ENCODE results near the gene HIRIP3.

HIRIP3 gene

DNA sequence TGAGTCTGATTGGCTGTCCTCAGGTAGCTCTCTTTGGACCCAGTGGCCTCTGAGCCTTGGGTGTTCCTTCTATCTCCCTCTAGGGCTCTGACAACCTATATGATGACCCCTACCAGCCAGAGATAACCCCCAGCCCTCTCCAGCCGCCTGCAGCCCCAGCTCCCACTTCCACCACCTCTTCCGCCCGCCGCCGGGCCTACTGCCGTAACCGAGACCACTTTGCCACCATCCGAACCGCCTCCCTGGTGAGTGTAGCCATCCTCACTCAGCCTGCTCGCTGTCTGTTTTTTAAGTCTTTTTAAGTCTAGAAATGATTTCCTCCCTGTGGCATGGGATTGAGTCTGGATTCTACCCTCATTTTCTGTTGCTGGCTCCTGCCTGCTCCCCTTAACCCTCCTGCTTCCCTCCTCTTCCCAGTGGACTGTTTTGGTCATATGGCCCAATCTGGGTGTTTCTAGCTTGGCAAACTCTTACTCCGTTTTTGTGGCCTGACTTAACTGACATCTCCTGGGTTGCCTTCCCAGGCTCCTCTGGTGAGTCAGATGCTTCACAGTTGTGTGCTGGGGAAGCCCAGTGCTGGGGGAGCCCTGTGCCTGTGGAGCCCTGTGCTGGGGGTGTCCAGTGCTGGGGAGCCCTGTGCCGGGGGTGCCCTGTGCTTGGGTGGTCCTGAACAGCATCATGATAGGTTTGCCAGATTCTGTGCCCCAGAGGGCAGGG, 11.8 kb downstream of the HIRIP3 start:
- peak; percentile 13 for DNase-seq (ENCODE audit: low read depth)

DNA sequence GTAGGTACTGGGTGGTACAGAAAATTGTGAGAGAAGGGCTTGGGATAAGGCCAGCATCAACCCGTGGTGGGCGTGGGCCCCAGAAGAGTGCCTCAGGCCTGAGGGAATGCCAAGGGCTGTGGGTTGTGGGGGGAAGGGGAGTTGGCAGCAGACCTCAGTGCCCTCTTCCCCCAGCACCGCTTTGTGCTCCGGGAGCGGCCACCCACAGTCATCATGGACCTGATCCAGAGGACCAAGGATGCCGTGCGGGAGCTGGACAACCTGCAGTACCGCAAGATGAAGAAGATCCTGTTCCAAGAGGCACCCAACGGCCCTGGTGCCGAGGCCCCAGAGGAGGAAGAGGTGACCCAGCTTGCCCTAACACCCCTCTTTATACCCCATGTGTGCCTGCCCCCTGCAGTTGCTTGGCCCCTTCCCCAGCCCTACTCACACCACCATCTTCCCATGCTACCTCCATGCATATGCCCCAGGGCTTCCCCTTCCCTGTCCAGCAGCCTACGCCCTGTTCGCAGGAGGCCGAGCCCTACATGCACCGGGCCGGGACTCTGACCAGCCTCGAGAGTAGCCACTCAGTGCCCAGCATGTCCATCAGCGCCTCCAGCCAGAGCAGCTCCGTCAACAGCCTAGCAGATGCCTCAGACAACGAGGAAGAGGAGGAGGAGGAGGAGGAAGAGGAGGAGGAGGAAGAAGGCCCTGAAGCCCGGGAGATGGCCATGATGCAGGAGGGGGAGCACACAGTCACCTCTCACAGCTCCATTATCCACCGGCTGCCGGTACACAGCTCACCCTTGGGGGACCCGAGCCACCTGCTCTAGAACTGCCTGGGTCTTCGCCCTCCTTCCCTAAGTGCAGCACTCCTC, 12.6 kb downstream of the HIRIP3 start:
- DNase-seq (ENCODE audit: low read depth), result no peak

DNA sequence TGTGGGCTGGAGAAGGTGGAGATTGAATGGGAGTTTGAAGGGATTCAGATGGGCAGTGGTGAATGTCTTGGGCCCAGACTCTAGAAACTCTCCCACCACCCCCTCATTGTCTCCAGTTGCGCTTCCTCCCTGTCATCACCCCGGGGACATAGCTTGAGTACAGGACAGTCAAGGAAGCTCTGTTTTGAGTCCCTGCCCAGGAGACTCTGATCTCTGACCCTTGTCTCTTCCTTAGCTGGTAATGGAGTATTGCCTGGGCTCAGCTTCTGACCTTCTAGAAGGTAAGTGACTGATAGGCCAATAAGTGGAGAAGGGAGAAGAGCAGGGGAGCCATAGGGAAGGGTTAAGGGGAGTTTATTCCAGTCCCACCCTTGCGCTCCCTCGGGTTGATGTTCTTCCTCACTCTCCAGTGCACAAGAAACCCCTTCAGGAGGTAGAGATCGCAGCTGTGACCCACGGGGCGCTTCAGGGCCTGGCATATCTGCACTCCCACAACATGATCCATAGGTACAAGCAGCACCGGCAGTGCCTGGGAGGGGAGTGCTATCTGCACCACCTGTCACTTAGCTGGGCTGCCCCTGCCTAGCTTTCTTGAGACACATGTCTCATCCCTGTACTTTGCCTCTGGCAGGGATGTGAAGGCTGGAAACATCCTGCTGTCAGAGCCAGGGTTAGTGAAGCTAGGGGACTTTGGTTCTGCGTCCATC, 16.7 kb downstream of the HIRIP3 start:
- DNase-seq (ENCODE audit: low read depth), result no peak

DNA sequence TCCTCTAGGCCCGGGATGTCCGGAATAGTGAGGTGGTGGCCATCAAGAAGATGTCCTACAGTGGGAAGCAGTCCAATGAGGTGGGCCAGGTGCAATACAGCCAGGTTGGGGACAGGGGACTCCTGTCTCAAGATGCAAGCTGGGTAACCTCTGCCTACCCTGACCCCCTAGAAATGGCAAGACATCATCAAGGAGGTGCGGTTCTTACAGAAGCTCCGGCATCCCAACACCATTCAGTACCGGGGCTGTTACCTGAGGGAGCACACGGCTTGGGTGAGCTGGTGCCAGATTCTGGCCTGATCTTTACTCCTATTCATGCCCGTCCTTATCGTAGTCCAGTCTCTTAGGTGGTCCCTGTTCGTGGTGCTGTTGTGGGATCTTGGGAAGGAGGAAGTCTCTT, 17.3 kb downstream of the HIRIP3 start:
- no peak for DNase-seq (ENCODE audit: low read depth)

DNA sequence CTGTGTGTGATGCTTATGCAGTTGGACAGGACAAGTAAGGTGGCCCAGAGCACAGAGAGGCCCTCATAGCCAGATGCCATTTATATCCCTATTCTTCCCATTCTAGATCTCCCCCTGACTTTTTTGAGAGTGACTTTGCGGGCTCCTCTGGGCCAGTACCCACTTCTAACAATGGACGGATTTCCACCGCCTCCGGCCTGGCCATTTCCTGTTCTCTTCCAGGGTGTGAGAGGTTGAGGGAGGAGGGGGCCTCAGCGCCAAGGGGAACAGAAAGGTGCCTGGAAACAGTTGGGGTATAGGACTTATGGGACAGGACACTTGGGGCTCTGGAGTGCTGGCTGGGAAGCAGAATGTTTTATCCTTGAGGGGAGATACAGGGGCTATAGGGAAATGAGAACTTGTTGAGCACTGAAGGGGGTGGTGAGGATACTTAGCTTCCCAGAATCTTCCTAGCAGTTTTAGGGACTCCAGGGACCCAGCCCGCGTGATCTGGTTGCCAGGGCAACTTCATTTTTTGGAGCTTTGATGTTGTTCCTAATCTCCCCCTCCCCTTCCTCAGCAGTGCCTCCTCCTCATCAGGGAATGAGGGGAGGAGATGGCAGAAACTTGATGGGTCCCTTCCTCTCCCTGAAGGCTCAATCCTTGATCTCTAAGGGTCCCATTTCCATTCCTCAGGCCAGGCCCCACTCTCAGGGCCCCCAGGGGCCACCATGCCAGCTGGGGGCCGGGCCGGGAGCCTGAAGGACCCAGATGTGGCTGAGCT, 18.2 kb downstream of the HIRIP3 start:
- DNase-seq (ENCODE audit: low read depth), result no peak

DNA sequence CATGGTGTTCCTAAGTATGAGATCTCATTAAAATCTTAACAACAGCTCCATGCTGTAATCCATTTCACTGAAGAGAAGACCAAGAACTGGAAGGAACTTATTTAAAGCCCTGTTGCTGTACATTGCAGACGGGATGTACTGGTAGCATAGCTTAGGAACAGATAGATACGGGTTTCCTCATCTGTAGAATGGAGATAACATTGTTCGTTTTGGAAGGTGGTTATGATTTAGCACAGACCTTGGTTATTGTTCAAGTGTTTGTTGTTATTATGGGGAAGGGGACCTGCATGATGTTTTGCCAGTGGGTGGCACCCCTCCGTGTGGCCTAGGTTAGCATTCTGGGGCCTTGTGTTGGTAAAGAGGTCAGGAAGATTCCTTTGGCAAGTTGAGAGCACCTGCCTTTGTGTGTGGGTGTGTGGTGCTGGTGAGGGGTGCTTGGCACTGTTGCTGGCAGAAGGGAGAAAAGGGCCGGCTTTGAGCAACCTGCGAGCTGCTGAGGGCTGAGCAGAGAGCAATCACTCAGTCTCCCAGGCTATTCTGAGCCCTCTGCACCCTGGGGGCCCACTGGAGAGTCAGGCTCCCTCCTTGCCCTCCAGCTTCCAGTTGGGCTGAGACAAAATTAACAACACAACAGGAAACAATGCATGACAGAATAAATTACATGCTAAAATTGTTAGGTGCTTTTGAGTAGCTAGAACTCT, 19.5 kb downstream of the HIRIP3 start:
- DNase-seq (ENCODE audit: low read depth), result peak; percentile 11

DNA sequence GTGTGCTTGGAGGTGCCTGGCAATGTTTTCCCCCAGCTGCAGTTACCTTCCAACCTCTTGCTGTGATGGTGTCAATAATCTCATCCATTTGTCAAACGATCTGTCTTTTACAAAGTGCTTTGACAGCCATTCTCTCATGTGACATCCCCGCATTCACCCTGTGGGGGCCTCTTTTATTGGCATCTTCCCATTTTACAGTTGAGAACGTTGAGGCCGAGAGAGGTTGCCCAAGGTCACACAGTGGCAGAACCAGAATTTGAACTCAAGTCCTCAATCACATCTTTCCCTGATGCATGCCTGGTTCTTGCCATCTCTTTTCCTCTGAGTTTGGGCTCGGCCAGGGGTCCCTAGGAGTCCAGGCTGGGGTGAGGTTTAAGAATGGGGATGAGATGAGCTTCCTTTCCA, 20.3 kb downstream of the HIRIP3 start:
- no peak for DNase-seq (ENCODE audit: low read depth)

DNA sequence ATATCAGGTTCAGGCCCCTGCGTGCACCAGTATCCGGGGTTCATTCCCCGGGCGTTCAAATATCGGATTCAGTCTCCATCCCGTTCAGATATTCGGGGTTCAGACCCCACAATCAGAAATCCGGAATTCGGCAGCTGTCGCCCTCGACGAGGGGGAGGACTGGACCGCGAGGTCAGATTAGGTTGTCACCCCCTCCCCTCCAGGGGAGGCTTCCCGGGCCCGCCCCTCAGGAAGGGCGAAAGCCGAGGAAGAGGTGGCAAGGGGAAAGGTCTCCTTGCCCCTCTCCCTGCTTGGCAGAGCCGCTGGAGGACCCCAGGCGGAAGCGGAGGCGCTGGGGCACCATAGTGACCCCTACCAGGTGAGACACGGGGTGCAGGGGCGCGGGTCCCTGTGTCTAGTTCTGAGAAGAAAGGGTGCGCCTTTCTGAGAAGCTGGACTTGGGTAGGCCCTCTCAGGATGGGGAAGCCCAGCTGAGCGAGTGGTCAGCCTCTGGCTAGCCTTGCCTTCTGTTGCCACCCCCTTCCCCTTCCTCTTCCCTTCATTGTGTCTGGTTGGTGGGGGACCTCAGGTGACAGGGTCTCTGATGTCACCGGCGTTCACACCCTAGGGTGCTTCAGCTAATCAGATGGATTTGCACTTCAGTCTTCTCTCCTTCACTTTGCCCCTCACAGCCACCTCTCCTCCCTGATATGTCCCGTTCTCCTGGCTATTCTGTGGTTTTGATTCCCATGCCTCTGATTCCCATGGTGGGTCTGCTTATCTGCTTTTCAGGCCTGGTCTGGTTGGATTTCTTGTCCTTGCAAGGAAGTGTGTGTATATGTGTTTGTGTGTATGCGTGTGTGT, 20.9 kb downstream of the HIRIP3 start:
- DNase-seq (ENCODE audit: low read depth), result peak; percentile 45

DNA sequence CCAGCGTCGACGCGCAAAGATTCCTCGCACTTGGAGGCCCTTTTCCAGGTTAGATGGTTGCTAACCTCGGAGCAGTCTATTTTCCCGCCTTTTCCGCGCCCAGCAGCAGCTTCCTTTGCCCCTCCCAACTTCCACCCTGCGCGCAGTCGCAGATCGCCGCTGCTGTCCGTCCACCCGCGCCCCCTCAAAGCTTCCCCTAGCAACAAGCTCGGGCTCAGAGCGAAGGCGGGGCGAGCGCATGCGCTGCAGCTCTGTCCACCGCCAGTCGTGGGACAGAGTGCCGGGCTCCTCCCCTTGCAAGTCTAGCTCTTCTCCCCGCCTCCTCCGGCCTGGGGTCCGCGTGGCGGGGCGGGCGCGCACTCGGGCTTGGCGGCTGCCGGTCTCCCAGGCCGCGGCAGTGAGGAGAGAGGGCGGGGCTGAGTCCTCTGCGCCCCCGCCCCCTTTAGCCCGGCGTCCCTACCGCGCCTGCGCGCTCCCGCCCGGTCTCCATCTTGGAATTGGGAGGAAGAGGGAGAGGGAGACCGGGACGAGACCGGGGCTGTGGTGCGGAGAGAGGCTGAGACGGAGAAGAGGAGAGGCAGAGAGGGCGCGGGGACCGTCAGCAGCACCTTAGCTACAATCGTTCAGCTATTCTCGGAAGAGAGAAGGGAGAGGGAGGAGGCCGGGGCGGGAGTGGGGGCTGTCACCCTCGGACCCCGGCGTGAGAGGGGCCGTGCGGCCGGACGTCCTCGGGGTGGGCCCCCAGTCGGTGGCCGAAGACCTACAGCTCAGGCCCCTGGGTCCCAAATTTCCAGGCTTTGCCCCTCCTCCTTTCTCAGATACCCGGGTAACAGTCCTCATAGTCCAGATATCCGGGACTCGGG, 21.8 kb downstream of the HIRIP3 start, which contains the start of gene TAOK2:
Gene TAOK2 (plus strand): TSS at position 485 of the 863 bp plus-strand sequence. CDS start 3,905 bp downstream, outside the sequence.
- DNase-seq (ENCODE audit: low read depth), result peak; percentile 98

DNA sequence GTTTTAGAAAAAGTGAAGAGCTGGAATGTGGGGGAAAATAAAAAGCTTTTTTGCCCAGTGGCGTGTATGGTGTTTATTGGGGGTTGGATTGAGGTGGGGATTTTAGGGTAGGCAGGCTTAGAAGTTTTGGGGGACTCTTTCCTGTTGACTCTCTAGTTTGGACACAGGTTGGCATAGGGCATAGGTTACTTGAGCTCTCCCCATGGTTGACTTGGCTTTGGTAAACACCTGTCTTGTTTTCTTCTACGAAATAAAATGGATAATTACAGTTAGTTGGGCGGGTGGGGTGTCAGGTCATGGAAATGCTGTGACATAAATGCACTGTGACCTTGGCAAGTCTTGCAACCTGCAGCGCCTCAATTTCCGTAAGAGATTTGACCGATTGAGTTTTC, 22.4 kb downstream of the HIRIP3 start:
- no peak for DNase-seq (ENCODE audit: low read depth)

DNA sequence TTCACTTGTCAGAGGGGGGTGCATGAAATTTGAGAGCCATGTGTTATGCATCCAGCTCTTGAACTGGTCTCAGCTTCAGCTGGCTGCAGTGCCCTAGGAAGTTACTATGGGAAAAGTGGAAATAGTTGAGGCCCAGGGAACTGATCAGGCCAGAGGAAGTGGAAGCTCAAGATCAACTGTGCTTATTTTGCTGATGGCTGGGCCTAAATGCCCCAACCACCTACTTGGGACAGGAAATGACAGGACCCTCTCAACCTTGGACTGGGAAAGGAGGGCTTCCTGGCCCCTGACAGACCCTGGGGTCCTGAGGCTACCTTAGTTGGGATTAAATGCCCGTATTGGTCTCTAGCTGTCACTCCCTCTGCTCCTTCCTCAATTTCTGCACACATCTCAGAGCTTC, 22.9 kb downstream of the HIRIP3 start:
- no peak for DNase-seq (ENCODE audit: low read depth)

DNA sequence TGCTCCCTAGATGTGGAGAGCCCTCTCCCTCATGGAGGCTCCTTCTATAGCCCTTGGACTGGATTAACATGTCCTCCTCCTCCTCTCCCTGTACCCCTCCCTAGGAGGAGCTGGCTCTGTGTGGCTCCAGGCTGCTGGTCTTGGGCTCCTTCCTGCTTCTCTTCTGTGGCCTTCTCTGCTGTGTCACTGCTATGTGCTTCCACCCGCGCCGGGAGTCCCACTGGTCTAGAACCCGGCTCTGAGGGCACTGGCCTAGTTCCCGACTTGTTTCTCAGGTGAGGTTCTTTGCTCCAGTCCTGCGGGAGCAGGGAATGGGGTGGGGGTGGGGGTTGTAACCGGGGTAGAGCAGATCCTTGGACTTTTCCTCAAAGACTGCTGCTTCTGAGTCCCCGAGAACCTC, 24.1 kb downstream of the HIRIP3 start:
- no peak for DNase-seq (ENCODE audit: low read depth)

DNA sequence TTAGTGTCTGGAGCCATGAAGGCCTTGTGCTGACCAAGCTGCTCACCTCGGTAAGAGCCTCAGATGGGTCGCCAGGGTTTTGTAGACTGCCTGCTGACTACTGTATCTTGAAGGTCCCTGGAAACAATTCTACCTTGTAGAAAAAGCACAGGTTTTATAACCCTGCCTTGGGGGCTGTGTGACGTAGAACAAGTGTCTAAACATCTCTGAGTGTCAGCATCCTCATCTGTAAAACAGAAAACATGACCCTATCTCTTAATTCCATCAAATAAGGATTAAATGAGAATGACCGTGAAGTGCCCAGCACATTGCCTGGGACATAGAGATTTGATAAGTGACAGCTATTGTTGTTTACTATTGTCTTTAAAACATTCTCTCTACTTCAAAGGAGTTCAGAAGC, 27.2 kb downstream of the HIRIP3 start:
- no peak for DNase-seq (ENCODE audit: low read depth)

DNA sequence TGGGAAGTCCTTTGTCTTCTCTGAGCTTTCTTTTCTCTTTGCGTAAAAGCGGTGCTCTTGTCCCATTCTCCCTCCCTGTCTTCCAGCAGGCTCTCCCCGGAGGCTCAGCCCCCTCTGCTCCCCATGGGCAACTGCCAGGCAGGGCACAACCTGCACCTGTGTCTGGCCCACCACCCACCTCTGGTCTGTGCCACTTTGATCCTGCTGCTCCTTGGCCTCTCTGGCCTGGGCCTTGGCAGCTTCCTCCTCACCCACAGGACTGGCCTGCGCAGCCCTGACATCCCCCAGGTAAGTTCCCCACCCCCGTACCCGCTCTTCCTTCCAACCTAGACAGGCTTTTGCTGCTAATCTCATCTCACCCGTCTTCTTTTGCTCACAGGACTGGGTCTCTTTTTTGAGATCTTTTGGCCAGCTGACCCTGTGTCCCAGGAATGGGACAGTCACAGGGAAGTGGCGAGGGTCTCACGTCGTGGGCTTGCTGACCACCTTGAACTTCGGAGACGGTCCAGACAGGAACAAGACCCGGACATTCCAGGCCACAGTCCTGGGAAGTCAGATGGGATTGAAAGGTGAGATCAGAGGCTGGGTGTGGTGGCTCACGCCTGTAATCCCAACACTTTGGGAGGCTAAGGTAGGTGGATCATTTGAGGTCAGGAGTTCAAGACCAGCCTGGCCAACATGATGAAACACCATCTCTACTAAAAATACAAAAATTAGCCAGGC, 32.2 kb downstream of the HIRIP3 start:
- DNase-seq (ENCODE audit: low read depth), result no peak

DNA sequence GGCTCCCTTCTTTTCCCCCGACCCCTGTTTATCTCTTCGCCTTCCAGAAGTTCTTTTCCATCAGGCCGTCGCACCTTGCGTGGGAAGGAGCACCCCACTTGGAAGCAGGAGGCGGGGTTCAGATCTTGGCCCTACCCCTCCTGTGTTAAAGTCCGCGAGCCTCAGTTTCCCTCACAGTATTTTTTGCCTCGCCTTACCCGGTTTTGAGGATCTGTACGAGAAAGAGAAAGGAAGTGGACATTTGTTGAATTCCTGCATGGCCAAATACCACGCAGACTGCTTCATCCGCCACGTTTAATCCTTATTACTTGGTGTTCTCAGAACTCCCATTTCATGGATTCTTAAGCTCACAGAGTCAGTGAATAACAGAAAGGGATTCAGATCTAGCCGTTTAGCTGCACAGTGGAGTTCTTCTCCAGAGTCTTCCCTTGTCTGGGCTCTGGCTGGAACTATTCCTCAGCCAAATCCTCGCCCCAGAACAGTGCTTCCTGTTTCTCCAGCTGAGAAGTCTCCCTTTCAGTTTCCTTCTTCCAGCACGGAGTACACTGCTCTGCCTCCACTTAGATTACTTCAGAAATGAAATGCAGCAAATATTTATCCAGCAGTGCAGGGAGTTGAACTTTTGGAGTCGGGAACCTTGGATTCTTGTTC, 32.9 kb downstream of the HIRIP3 start:
- peak; percentile 37 for DNase-seq (ENCODE audit: low read depth)

DNA sequence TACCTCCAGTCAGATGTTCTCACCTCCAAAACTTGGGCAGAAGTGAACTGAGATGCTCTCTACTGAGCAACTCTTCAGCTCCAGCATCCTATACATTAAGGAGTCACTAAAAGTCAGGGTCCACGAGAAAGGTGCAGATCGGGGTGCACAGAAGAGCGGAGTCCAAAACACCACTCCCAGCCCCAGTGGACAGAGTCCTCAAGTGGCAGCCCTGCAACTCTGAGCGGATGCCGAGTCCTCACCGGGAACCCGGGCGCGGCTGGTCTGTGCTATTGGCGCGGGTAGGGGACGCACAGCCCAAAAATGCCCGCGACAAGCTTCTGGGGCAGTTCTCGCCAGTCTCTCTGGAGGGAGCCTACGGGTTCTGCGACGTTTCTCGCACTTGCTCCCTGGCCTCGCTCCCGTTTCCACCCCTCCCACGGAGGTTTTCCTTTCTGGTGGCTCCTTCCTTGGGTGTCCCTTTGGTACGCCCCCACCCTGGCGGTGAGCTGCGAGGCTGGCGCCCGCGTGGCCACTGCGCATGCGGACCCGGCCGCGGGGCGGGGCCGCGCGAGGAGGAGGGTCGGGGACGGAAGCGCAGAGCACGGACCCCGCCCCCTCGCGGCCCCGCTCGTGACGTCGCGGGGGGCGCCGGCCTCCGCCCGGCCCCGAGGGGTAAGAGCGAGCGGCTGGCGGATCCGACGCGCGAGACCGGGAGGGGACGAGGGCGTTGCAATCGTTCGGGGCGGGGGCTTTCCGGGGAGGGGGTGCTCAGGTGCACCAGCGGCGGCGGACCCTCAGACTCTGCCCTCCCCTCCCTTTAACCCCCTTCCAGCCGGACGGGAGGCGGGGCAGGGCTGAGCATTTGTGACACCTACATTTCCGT, 33.7 kb downstream of the HIRIP3 start, which contains the start of gene TMEM219:
Gene TMEM219 (plus strand): TSS at position 601 of the 865 bp plus-strand sequence. CDS start 1,065 bp downstream, outside the sequence.
- DNase-seq (ENCODE audit: low read depth), result peak; percentile 73

DNA sequence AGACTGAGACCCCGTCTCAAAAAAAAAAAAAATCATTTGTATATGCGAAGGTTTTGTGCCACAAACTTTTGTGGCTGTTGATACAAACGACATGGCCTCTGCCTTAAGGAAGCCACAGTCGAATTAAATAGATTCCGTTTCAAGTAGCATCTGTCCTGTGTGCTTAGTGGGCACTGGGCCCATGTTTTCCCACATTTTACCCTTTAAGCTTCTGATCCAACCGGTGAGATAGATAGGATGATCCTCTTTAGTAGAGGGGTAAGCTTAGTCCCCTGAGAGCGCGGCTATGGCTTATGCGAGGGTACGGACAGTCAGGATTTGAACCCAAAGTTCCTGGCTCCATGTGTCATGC, 34.3 kb downstream of the HIRIP3 start:
- DNase-seq (ENCODE audit: low read depth), result no peak
